B cell (primary cell): ENCODE measurements around the gene TSPAN18. TPM values are rescaled to one million over a fixed set of nuclear protein-coding genes. Genes with fewer than 3 reads are reported as not detected.

Experiments
- ATAC-seq: fragments of 200-7000 bp; cut with Tn5 transposase; one replicate; pipeline ENCODE4 v1.10.0; 2021; ENCODE audit warnings: low read depth, mild to moderate bottlenecking, moderate number of reproducible peaks, moderate library complexity
- CTCF ChIA-PET: fragments of 350-600 bp; sonication (Branson Sonifier 250); formaldehyde crosslinking; loops from one replicate; lab custom pipeline; 2021; ENCODE audit warnings: antibody characterized with exemption, inconsistent platforms; lab: Charles Lee
- POLR2A ChIA-PET: fragments of 350-600 bp; sonication (Branson Sonifier 250); formaldehyde crosslinking; loops from one replicate; lab custom pipeline; 2021; ENCODE audit warnings: antibody characterized with exemption; lab: Charles Lee
- DNase-seq: peaks from one replicate; pipeline ENCODE4 v3.0.0; 2013
- H2AFZ ChIP-seq: 2 replicates; pipeline ENCODE4 v1.6.1; 2012; ENCODE audit warnings: mild to moderate bottlenecking, low read depth, low read length; ENCODE audit not compliant: insufficient read depth, poor library complexity, severe bottlenecking
- H3K27ac ChIP-seq, 2 donors: 1 replicate in 1 of 2; 2 replicates in 1 of 2; pipeline ENCODE4 v1.5.1; 2012 to 2013; ENCODE audit warnings: low read length in 2 of 2, mild to moderate bottlenecking in 2 of 2, moderate library complexity in 1 of 2
- H3K27me3 ChIP-seq, 4 experiments: fragments of 200-600 bp in 1 of 4; sonication (generic) in 1 of 4; replicated peaks in 1 of 4; 1 replicate in 2 of 4; 2 replicates in 2 of 4; pipeline versions ENCODE4 v1.6.1 to v1.7.0; 2013 to 2016; ENCODE audit warnings: low read length in 3 of 4, mild to moderate bottlenecking in 2 of 4, mixed read lengths in 1 of 4, moderate library complexity in 1 of 4; ENCODE audit not compliant: insufficient read depth in 4 of 4, control insufficient read depth in 3 of 4; ENCODE audit errors: control extremely low read depth in 1 of 4
- H3K36me3 ChIP-seq, 2 experiments: replicated peaks in 1 of 2; 1 replicate in 1 of 2; 2 replicates in 1 of 2; pipeline versions ENCODE4 v1.6.1 to v1.7.1; 2013; ENCODE audit warnings: low read length in 1 of 2; ENCODE audit not compliant: insufficient read depth in 2 of 2, control insufficient read depth in 1 of 2; ENCODE audit errors: control extremely low read depth in 1 of 2, extremely low read depth in 1 of 2
- H3K4me1 ChIP-seq, 2 donors: fragments of 200-600 bp in 1 of 2; sonication (generic) in 1 of 2; 1 replicate in 1 of 2; 2 replicates in 1 of 2; pipeline versions ENCODE4 v1.5.1 to v1.6.1; 2013 to 2017; ENCODE audit warnings: low read length in 2 of 2; ENCODE audit not compliant: control insufficient read depth in 2 of 2, insufficient read depth in 2 of 2
- H3K4me2 ChIP-seq: replicated peaks from 2 replicates; pipeline ENCODE3; 2012; ENCODE audit warnings: mild to moderate bottlenecking, low read depth, low read length; ENCODE audit not compliant: poor library complexity, severe bottlenecking
- H3K4me3 ChIP-seq, 5 experiments: fragments of 200-600 bp in 1 of 5; sonication (generic) in 1 of 5; 1 replicate in 3 of 5; 2 replicates in 2 of 5; pipeline versions ENCODE4 v1.5.1 to v1.7.0; 2011 to 2016; ENCODE audit warnings: low read length in 4 of 5, mild to moderate bottlenecking in 4 of 5, low read depth in 2 of 5, control low read depth in 1 of 5, moderate library complexity in 1 of 5; ENCODE audit not compliant: insufficient read depth in 1 of 5; ENCODE audit errors: control extremely low read depth in 1 of 5, extremely low read depth in 1 of 5
- H3K79me2 ChIP-seq: fragments of 200-600 bp; sonication (generic); one replicate; pipeline ENCODE4 v1.6.0; 2016; ENCODE audit warnings: low read length; ENCODE audit not compliant: control insufficient read depth, insufficient read depth
- H3K9ac ChIP-seq: fragments of 200-600 bp; sonication (generic); 2 replicates; pipeline ENCODE4 v1.6.1; 2017; ENCODE audit warnings: mild to moderate bottlenecking, low read length, moderate library complexity
- H3K9me3 ChIP-seq, 3 donors: one replicate each; pipeline versions ENCODE4 v1.6.1 to v1.7.1; 2013; ENCODE audit warnings: low read length in 2 of 3; ENCODE audit not compliant: control insufficient read depth in 2 of 3, insufficient read depth in 1 of 3; ENCODE audit errors: control extremely low read depth in 1 of 3
- H4K20me1 ChIP-seq: 2 replicates; pipeline ENCODE4 v1.6.0; 2012; ENCODE audit warnings: mild to moderate bottlenecking, low read length; ENCODE audit not compliant: insufficient read depth, control insufficient read depth, poor library complexity, severe bottlenecking
- H3K27ac Mint-ChIP-seq: one replicate; pipeline ENCODE4 v1.8.0; 2021; ENCODE audit warnings: mixed read lengths
- H3K27me3 Mint-ChIP-seq: one replicate; pipeline ENCODE4 v1.8.0; 2021; ENCODE audit warnings: mixed read lengths
- H3K4me1 Mint-ChIP-seq: one replicate; pipeline ENCODE4 v1.8.0; 2021; ENCODE audit warnings: mixed read lengths
- H3K4me3 Mint-ChIP-seq: one replicate; pipeline ENCODE4 v1.8.0; 2021; ENCODE audit warnings: mixed read lengths
- H3K9me3 Mint-ChIP-seq: one replicate; pipeline ENCODE4 v1.8.0; 2022; ENCODE audit warnings: mixed read lengths; ENCODE audit not compliant: insufficient read depth
- CTCF ChIP-seq: fragments of 200-600 bp; IDR thresholded peaks from one replicate; pipeline ENCODE4 v1.8.0; 2022; ENCODE audit warnings: antibody characterized with exemption, mild to moderate bottlenecking
- EZH2 ChIP-seq: IDR thresholded peaks from 2 replicates; pipeline ENCODE4 v1.6.1; 2012; ENCODE audit warnings: borderline replicate concordance, low read depth, mild to moderate bottlenecking, moderate library complexity, low read length; ENCODE audit not compliant: insufficient read depth, poor library complexity, severe bottlenecking
- WGBS: methylation state at CpG from one replicate; pipeline ENCODE4 v1.1.5; 2013; ENCODE audit warnings: missing lambda C conversion rate; ENCODE audit not compliant: insufficient coverage; 5-methylcytosine and 5-hydroxymethylcytosine counted together
- intact Hi-C: fragments of 100-400 bp; cut with micrococcal nuclease; formaldehyde crosslinking; loops from one replicate; pipeline ENCODE4 v1.10.0; 2022
- polyA plus RNA-seq: library from polyadenylated mRNA; depleted of rRNA; stranded (reverse); fragments of >200 nt; gene quantifications from 2 replicates; pipeline ENCODE4 v1.2.3, GENCODE V29; 2012
- total RNA-seq, 2 donors: library from RNA; stranded (reverse); fragments of 120-200 nt in 1 of 2; gene quantifications; 1 replicate in 1 of 2; 2 replicates in 1 of 2; pipeline versions ENCODE4 v1.2.3 to v1.2.4, GENCODE V29; 2013 to 2022

TSPAN18 gene
- total and polyA plus RNA-seq, 2 donors (not counting 1 experiment from before 2014, with no cell fraction given) = 0.75 to 2.0 TPM

- H2AFZ ChIP-seq = no peak overlapping the region
- WGBS = 100% methylated on average over 1 of the region's 4 CpGs
- H3K9me3 ChIP-seq = no peaks in the 10 kb centered on the region
- Mint-ChIP-seq H3K4me3 (no peak overlapping the region), H3K27me3 (peaks cover 12% of the 10 kb centered on the region), H3K9me3 (no peaks in the 10 kb centered on the region), H3K4me1 (no peaks in the 10 kb centered on the region), H3K27ac (no peak overlapping the region)
- ChIA-PET CTCF (interaction anchor here (1.1 kb wide), 1 partner anchor 100 kb away, joined by 3 read pairs; no protein-coding TSS in a partner anchor), POLR2A (no interaction called here)
- peaks cover 0 to 6% (median 0%) of the 10 kb centered on the region in 4 experiments for H3K27me3 ChIP-seq
- TF ChIP-seq CTCF (no peak), EZH2 (no peak)
- no peak overlapping the region for H3K4me2 ChIP-seq
- H3K4me1 ChIP-seq = no peaks in the 10 kb centered on the region
- H3K4me3 ChIP-seq = no peak overlapping the region
- H3K79me2 ChIP-seq = no peaks in the 10 kb centered on the region
- intact Hi-C loops = no loop called here
- ATAC-seq (no peak), DNase-seq (no peak)
- H4K20me1 ChIP-seq = no peaks in the 10 kb centered on the region
- H3K36me3 ChIP-seq = no peaks in the 10 kb centered on the region
- H3K9ac ChIP-seq = no peak overlapping the region
- H3K27ac ChIP-seq = no peak overlapping the region
Measured at GRCh38 chr11:44741976-44742375, 15.2 kb downstream of the TSPAN18 start.

- H3K36me3 ChIP-seq = no peaks in the 10 kb centered on the region
- no peak overlapping the region for H3K27ac Mint-ChIP-seq
- H3K9me3 ChIP-seq = no peaks in the 10 kb centered on the region
- ATAC-seq (no peak), DNase-seq (no peak)
- H3K27me3 ChIP-seq = peaks cover 0 to 6% (median 0%) of the 10 kb centered on the region in 4 experiments
- no peaks in the 10 kb centered on the region for H4K20me1 ChIP-seq
- no peaks in the 10 kb centered on the region for H3K79me2 ChIP-seq
- no peak overlapping the region for H3K4me2 ChIP-seq
- H3K4me1 Mint-ChIP-seq = no peaks in the 10 kb centered on the region
- H2AFZ ChIP-seq = no peak overlapping the region
- H3K27ac ChIP-seq = no peak overlapping the region
- 96% methylated on average over 11 of the region's 11 CpGs for WGBS
- no peaks in the 10 kb centered on the region for H3K4me1 ChIP-seq
- H3K4me3 ChIP-seq = no peak overlapping the region
- H3K4me3 Mint-ChIP-seq = no peak overlapping the region
- TF ChIP-seq EZH2 (no peak), CTCF (no peak)
- H3K27me3 Mint-ChIP-seq = peaks cover 8% of the 10 kb centered on the region
- POLR2A ChIA-PET = no interaction called here
- no peak overlapping the region for H3K9ac ChIP-seq
- H3K9me3 Mint-ChIP-seq = no peaks in the 10 kb centered on the region
- CTCF ChIA-PET = interaction anchor here (1.1 to 1.3 kb wide), 2 partner anchors 9 to 101 kb away, joined by 3 to 6 read pairs; no protein-coding TSS in a partner anchor
- intact Hi-C loops = no loop called here
Measured at GRCh38 chr11:44742508-44743246, 15.9 kb downstream of the TSPAN18 start.
